Measurements from ENCODE around the gene EPS8L3.

DNA sequence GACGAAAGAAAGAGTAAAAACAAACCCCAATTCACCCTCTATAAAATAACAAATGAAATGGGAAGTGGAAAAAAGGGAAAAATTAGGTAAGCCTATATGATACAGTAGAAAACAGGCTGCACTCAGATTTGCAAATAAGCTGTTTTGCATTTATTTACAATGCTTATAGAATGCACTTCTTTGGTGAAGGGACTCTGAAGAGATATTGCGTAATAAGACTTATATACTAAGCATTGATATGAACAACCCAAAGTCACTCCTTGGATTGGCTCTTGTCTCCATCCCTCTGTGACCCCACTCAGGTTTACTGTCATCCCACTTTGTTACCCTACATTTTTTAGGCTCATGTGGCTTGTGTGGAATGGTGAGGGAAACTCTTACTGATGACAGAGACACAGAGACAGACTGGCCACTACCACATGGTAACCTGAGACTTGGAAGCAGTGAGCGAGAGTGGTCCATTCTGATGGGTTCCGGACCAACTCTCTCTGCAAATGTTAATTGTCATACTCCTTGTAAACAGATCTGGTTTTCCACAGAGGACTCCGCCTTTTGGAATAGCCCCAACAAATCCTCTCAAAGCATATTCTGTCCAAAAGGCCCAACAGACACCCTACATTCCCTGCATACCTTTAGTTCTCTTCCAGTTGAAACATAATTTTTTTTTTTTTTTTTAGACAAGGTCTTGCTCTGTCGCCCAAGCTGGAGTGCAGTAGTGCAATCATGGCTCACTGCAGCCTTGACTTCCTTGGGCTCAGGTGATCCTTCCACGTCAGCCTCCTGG lies 40.6 kb downstream of the EPS8L3 start:
- TF ChIP-seq, protein P1, sequence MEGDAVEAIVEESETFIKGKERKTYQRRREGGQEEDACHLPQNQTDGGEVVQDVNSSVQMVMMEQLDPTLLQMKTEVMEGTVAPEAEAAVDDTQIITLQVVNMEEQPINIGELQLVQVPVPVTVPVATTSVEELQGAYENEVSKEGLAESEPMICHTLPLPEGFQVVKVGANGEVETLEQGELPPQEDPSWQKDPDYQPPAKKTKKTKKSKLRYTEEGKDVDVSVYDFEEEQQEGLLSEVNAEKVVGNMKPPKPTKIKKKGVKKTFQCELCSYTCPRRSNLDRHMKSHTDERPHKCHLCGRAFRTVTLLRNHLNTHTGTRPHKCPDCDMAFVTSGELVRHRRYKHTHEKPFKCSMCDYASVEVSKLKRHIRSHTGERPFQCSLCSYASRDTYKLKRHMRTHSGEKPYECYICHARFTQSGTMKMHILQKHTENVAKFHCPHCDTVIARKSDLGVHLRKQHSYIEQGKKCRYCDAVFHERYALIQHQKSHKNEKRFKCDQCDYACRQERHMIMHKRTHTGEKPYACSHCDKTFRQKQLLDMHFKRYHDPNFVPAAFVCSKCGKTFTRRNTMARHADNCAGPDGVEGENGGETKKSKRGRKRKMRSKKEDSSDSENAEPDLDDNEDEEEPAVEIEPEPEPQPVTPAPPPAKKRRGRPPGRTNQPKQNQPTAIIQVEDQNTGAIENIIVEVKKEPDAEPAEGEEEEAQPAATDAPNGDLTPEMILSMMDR (IDR thresholded peaks at IDR 0.05) = no peak
- TF ChIP-seq POLR2AphosphoS5 (IDR thresholded peaks at IDR 0.05; ENCODE audit: low read depth, low read length) (no peak), TCF7L2 (IDR thresholded peaks at IDR 0.05; ENCODE audit: low read depth, low read length) (no peak)
- TF ChIP-seq, protein P2, sequence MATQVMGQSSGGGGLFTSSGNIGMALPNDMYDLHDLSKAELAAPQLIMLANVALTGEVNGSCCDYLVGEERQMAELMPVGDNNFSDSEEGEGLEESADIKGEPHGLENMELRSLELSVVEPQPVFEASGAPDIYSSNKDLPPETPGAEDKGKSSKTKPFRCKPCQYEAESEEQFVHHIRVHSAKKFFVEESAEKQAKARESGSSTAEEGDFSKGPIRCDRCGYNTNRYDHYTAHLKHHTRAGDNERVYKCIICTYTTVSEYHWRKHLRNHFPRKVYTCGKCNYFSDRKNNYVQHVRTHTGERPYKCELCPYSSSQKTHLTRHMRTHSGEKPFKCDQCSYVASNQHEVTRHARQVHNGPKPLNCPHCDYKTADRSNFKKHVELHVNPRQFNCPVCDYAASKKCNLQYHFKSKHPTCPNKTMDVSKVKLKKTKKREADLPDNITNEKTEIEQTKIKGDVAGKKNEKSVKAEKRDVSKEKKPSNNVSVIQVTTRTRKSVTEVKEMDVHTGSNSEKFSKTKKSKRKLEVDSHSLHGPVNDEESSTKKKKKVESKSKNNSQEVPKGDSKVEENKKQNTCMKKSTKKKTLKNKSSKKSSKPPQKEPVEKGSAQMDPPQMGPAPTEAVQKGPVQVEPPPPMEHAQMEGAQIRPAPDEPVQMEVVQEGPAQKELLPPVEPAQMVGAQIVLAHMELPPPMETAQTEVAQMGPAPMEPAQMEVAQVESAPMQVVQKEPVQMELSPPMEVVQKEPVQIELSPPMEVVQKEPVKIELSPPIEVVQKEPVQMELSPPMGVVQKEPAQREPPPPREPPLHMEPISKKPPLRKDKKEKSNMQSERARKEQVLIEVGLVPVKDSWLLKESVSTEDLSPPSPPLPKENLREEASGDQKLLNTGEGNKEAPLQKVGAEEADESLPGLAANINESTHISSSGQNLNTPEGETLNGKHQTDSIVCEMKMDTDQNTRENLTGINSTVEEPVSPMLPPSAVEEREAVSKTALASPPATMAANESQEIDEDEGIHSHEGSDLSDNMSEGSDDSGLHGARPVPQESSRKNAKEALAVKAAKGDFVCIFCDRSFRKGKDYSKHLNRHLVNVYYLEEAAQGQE (IDR thresholded peaks at IDR 0.05; ENCODE audit: insufficient read depth in 1 of 2, low read depth in 2 of 2, low read length in 1 of 2) = no peak
